Muscle of arm (tissue), 14 donors: ENCODE measurements around the gene LATS1. TPM values are rescaled to one million over a fixed set of nuclear protein-coding genes. Genes with fewer than 3 reads are reported as not detected.
"Not testable (repeated sequence)": the region's sequence is repeated elsewhere in the genome, so short reads cannot be mapped to it uniquely, and the experiment has no call there.

ENCODE experiments used
- DNase-seq: peaks from one replicate; pipeline ENCODE4 v3.0.0-alpha.2; 2013
- long read RNA-seq, 11 donors: transcript quantifications; one replicate each; lab custom pipeline, GENCODE V29; 2026
- polyA plus RNA-seq, 12 donors: library from polyadenylated mRNA; unstranded; fragments of 120-200 nt; gene quantifications; one replicate each; pipeline ENCODE4 v1.2.1, GENCODE V29; 2013; ENCODE audit not compliant: insufficient read length in 12 of 12

The LATS1 gene
- polyA plus RNA-seq = 10 to 100 TPM in 11 of 12 donors, not detected in 1; 19.5 to 29.8 (median 22.9) TPM
- long read RNA-seq, donor 1, transcript LATS1-202 (4 exons, 2,567 nt) = major isoform, 10 of 10 reads
- long read RNA-seq, donor 1, partial matches to known transcripts = 0 of 10 reads
- long read RNA-seq, donor 1, other reads (novel, unspliced or antisense) = 0 of 10 reads
- long read RNA-seq, donor 2, full-length matches to known transcripts = 4 of 4 reads
- long read RNA-seq, donor 2, partial matches to known transcripts = 0 of 4 reads
- long read RNA-seq, donor 2, other reads (novel, unspliced or antisense) = 0 of 4 reads
- long read RNA-seq, donor 3, full-length matches to known transcripts = 1 of 1 reads
- long read RNA-seq, donor 3, partial matches to known transcripts = 0 of 1 reads
- long read RNA-seq, donor 3, other reads (novel, unspliced or antisense) = 0 of 1 reads
- long read RNA-seq, donor 4, partial matches to known transcripts = 0 of 2 reads
- long read RNA-seq, donor 4, other reads (novel, unspliced or antisense) = 0 of 2 reads
- long read RNA-seq, donor 5, partial matches to known transcripts = 7 of 13 reads
- long read RNA-seq, donor 5, other reads (novel, unspliced or antisense) = 0 of 13 reads
- long read RNA-seq, donor 6, full-length matches to known transcripts = 4 of 4 reads
- long read RNA-seq, donor 6, partial matches to known transcripts = 0 of 4 reads
- long read RNA-seq, donor 6, other reads (novel, unspliced or antisense) = 0 of 4 reads
- long read RNA-seq, donor 7, full-length matches to known transcripts = 5 of 5 reads
- long read RNA-seq, donor 7, partial matches to known transcripts = 0 of 5 reads
- long read RNA-seq, donor 7, other reads (novel, unspliced or antisense) = 0 of 5 reads
- long read RNA-seq, donor 8, full-length matches to known transcripts = 3 of 3 reads
- long read RNA-seq, donor 8, partial matches to known transcripts = 0 of 3 reads
- long read RNA-seq, donor 8, other reads (novel, unspliced or antisense) = 0 of 3 reads
- long read RNA-seq, donor 9 = 0 reads
- long read RNA-seq, donor 10, partial matches to known transcripts = 0 of 2 reads
- long read RNA-seq, donor 10, other reads (novel, unspliced or antisense) = 0 of 2 reads
- long read RNA-seq, donor 11, partial matches to known transcripts = 0 of 3 reads
- long read RNA-seq, donor 11, other reads (novel, unspliced or antisense) = 0 of 3 reads

GRCh38 chr6:149717588-149718458 lies at the start of gene LATS1:
Gene LATS1, minus strand, starts transcription at chr6:149718101. Its CDS starts 15,975 bp downstream, at chr6:149702126.
- peak; percentile 90 for DNase-seq

GRCh38 chr6:149766156-149766769 lies 48.4 kb upstream of the LATS1 start:
- DNase-seq = no peak

- DNase-seq = no peak
These were observed 46.0 kb upstream of the LATS1 start for GRCh38 chr6:149763866-149764265.

GRCh38 chr6:149761438-149761837 lies 43.5 kb upstream of the LATS1 start:
- DNase-seq = no peak

- no peak for DNase-seq
These were observed 38.3 kb upstream of the LATS1 start for GRCh38 chr6:149756261-149756636.

- DNase-seq = no peak
These were observed 37.7 kb upstream of the LATS1 start for GRCh38 chr6:149755300-149756260.

- DNase-seq = no peak
These were observed 36.6 kb upstream of the LATS1 start for GRCh38 chr6:149754548-149754947.

GRCh38 chr6:149753374-149753637 lies 35.4 kb upstream of the LATS1 start:
- DNase-seq = not testable (repeated sequence)

- no peak for DNase-seq
These were observed 34.9 kb upstream of the LATS1 start for GRCh38 chr6:149752600-149753373.

- DNase-seq = not testable (repeated sequence)
These were observed 34.0 kb upstream of the LATS1 start for GRCh38 chr6:149751920-149752319.

- no peak for DNase-seq
These were observed 33.3 kb upstream of the LATS1 start for GRCh38 chr6:149751239-149751638.

- DNase-seq = peak; percentile 41
These were observed 32.3 kb upstream of the LATS1 start for GRCh38 chr6:149750136-149750609.

- DNase-seq = peak; percentile 90
These were observed 31.8 kb upstream of the LATS1 start, which contains the start of gene PCMT1 for GRCh38 chr6:149749594-149750135. Gene PCMT1, plus strand, starts transcription at chr6:149749741. Its CDS starts 161 bp downstream, at chr6:149749902.

GRCh38 chr6:149749082-149749593 lies 31.2 kb upstream of the LATS1 start:
- DNase-seq = not testable (repeated sequence)

- peak; percentile 94 for DNase-seq
These were observed 28.4 kb upstream of the LATS1 start, which contains the start of gene NUP43 for GRCh38 chr6:149746147-149746946. Gene NUP43, minus strand, starts transcription at chr6:149746529. Its CDS starts 34 bp downstream, at chr6:149746495.

- not testable (repeated sequence) for DNase-seq
These were observed 27.4 kb upstream of the LATS1 start for GRCh38 chr6:149745252-149745651.

GRCh38 chr6:149734915-149735314 lies 17.0 kb upstream of the LATS1 start:
- DNase-seq = no peak
